Right hindlimb (tissue), 1 donor: ENCODE data around the gene MAP4K4.

ENCODE experiments used
- DNase-seq: peaks from one replicate; pipeline ENCODE4 v3.0.0-alpha.2; 2018

Gene MAP4K4

DNA sequence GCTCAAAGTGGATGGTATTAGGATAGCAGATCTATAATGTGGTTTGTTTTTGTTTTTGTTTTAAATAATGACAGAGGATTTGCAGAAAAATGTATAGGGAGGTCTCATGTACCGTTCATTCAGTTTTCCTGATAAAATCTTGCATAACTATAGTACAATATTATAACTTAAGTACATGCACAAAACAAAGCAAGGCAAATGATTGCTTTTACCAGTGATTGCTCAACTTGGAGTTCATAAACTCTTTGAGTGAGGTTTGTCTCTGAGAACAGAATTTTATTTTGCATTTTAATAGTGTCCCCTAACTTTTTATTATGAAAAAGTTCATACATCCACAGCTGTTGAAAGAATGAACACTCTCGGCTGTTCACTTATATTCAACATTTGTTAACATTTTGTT is 96.6 kb downstream of the MAP4K4 start:
- DNase-seq, result no peak

DNA sequence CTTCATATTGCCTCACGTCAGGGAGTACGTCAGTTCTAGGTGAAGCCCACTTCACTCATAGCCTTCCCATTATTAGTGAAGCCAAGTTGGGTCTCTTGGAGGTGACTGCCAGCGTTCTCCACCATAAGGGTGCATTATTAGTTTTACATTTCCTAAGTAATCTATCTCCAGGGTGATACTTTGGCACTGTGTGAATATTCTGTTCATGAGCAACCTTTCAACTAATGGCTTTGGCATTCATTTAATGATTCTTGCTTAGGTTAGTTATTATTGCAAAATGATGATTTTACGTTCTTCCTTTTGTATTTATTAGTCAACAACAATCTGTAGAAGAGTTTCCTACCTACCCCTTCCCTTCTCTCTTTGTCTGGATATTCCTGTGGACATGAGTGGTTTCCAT is 97.5 kb downstream of the MAP4K4 start:
- DNase-seq, result no peak

DNA sequence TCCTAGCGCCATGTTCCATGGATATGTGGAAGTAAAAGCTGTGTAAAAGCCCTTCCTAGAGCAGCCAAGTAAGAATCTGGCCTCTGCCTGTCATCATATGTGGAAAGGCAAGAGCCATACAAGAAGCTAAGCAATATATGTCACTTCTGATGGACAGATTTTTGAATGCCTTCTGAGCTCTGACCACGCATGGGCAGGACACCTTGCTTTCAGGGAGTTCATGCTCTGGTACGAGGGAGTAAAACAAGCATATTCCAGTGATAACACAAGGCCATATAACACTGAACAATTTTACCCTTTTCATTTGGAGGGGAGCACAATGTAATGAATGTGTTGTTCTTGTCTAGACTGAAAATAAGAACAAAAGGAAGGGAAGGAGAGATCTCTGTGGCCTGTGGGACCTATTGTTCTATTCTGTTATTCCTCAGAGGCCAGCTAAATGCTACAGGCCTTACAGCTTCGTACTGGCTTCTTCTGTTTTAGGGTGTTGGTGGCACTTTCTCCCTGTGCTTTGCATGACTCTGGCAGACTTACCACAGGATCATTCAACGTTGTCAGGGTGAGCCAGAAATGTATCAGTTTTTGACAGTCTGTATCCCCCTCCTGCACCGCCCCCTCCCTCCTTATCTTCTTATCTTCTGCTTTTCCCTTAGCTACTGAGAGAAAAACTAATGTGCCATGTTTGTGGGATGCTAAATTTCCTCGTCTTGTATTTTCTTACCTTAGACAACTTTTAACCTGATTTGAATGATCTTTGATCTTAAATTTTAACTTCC is 99.5 kb downstream of the MAP4K4 start:
- no peak for DNase-seq

DNA sequence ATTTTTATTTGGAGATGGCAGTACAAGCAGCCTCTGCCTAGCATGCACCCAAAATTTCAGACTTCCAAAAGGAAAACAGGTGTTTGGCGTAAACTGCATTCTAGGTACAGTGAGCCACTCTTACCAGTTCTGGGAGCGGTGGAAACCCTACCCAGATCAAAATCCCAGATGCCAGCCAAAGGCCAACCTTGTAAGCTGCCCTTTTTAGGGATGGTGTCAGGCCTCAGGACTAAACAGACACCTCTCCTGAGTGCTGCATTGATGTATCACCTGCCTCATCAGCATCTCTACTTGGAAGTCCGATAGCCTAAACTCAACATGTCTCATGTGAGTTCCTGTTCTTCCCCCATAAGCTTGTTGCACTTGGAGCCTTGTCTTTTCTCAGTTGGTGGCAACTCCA is 104.0 kb downstream of the MAP4K4 start:
- DNase-seq, result no peak

DNA sequence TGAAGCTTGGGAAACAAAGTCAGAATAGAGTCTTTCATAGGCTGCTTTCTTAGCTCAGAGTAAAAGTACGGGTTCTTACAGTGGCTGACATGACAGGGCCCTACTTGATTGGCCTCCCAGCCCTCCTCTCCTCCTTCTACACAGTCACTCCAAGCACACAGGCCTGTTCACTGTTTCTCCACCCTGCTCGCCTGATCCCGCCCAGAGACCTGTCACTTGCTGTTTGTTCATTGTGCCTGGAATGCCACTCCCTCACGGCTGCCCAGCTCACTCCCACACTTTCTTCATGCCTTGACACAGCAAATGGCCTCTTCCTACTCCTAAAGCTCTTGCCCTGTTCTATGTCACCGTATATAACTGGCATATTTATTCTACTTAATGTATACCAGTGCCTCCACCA is 104.8 kb downstream of the MAP4K4 start:
- DNase-seq, result no peak

DNA sequence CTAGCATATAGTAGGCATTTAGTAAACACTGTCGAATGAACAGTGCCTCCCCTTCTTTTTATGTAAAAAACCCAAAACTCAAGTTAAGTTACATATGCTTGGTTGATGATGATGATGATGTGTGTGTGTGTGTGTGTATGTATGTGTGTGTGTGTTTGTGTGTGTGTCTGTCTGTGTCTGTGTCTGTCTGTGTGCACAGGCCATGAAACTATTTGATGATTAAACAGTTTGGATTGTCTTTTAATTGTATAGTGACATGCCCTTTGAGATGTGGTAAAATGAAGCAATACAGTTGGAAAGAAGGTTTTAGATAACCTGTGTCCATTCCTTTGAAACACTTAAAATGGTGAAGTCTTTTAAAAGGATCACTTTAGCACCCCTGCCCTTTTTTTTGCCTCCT is 105.6 kb downstream of the MAP4K4 start:
- DNase-seq, result no peak

DNA sequence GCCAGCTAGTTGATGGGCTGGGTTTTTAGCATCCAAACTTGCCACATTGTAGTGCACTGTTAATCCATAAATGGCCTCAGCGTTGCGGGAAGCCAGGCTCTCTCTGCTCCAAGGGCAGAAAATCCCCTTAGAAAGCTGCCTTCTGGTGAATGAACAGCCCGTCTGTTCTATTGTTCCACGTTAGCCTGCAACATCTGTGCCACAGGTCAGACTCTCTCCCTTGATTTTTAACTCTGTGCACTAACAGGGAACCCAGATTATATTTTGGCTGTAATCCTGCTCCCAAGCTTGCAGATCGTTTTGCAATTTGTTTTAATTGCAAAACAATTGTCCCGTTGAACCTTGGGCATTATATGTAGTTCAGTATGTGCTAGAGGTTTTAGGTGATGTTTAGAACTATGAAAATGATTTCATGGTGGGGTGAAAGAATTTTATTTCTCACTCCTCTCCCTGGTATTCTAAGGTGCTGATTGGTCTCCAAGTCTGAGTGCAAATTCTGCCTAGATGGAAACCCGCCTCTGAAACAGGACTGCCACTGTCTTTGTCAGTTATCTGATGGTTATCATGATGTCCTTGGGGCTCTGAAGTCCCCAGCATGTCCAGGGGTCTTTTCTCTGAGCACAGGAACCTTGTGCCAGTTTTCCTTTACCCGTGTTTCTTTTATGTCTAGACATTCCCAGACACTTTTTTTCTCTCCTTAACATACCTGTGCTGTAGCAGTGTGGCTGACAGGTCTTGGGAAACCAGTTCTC is 106.6 kb downstream of the MAP4K4 start:
- DNase-seq, result no peak

DNA sequence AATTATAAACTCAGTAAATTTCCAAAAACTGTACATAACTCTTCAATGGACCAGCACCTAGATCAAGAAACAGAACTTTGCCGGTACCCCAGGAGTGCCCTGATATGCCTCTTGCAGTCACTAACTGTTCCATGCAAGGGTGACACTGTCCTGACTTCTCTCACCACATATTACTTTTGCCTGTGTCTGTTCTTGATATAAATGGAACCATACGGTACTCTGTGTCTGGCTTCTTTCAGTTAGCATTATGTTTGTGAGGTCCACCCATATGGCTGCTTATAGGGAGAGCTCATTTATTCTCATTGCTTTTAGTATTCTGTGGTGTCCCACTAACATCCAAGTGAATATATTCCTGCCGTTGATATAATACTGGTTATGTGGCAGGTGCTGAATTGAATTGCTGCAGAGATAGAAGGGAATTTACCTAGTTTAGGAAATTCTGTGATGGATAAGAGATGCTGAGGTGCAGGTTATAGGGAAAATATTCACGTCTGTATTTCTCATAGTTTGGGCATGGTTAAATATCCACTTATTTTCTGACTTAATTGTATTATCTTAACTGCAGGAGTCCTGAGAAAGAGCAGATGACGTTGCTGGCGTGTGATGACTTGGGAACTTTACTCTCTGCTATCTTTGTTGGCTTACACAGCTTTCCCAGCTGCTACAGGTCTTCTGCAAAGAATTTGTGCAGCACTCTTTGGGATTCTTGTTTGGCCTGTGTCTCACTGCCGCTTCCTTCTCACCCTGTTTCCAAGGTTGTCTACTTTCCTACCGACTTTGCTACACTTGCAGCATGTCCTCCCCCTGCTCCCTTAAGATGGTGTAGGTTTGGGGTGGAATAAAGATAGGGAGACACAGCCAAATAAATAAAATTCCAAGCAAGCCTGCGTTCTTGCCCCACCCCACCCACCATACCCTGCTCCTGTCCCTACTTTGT is 107.9 kb downstream of the MAP4K4 start:
- DNase-seq, result no peak

DNA sequence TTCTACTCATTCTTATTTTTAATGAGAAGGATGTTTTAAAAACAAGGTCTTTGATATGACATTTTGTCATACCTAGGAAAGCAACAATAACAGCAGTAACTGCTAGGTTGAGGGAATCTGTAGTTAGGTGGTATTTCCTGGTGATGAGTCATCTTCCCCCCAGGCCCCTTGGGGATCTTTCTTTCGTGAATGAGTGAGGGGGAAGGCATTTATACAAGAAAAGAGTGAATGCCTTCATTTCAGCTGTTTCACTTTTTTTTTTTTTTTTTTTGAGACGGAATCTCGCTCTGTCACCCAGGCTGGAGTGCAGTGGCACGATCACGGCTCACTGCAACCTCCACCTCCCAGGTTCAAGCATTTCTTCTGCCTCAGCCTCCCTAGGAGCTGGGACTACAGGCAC is 108.6 kb downstream of the MAP4K4 start:
- DNase-seq, result no peak

DNA sequence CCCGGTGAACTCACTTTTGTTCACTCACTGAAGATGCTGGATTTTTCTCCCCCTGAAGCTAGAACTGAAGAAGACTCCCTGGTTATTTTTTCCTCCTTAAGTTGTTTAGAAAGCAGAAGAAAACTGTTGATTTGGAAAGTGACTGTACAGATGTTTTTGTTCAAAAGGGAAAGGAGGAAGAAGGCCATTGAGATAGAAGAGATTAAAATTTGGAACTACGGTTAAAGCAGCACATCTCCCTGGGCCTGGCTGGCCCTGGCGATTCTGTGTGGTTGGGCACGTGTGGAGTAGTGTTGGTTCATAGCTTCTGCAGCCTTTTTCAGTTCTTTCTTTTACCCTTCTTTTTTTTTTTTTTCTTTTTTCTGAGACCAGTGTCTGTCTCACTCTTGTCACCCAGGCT is 109.2 kb downstream of the MAP4K4 start:
- DNase-seq, result no peak

DNA sequence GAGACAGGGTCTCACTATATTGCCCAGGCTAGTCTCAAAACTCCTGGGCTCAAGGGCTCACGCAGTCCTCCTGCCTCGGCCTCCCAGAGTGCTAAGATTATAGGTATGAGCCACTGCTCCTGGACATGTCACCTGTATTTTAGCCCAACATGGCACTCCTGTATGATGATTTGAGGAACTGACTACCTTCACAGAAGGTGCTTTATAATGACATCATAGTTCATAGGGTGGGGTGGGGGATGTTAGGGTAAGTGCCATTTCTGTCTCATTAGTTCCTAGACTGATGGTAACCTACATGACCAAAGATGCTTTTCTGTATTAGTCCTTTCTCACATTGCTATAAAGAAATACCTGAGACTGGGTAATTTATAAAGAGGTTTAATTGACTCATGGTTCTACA is 109.7 kb downstream of the MAP4K4 start:
- no peak for DNase-seq

DNA sequence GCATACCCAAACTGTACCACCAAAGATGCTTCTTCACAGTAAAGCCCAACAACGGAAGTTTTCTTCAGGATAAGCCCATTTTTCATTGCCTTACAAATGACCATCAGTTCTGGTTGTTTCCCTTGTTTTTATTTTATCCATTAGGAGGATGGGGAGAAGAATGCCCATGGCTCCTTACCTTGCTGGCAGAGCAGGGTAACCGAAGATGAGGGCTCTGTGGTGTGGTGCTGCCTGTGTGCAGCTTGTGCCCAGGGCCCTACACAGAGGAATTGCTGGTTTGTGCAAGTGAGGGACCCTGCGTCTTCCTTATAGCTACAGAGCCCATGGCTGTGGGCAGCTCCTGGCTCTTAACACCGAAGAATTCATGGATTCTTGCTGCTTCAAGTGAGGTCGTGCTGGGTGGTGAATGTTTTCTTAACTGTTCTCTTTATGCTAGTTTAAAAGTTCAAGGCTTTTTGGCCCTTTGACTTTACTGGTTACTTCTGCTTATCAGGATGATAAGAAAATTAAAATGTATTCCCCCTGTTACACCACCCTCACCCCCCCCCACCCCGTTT is 110.6 kb downstream of the MAP4K4 start:
- DNase-seq, result no peak

DNA sequence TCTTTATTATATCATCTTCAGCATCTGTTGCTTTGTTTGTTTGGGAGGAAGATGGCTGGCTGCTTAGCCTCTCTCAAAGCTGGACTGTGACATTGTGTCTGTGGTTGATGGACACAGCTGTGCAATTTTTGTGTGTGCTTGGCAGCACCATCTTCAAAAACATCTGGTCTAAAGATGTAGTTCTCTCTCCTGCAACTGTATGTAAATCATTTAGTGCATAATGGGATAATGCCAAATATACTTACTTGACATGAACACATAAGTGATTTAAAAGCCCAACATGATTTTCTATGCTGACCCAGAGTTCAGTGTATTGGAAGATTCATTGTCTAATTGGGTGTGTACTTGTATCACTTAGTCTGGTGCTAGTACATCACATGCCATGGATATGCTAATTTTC is 112.2 kb downstream of the MAP4K4 start:
- peak; percentile 51 for DNase-seq

DNA sequence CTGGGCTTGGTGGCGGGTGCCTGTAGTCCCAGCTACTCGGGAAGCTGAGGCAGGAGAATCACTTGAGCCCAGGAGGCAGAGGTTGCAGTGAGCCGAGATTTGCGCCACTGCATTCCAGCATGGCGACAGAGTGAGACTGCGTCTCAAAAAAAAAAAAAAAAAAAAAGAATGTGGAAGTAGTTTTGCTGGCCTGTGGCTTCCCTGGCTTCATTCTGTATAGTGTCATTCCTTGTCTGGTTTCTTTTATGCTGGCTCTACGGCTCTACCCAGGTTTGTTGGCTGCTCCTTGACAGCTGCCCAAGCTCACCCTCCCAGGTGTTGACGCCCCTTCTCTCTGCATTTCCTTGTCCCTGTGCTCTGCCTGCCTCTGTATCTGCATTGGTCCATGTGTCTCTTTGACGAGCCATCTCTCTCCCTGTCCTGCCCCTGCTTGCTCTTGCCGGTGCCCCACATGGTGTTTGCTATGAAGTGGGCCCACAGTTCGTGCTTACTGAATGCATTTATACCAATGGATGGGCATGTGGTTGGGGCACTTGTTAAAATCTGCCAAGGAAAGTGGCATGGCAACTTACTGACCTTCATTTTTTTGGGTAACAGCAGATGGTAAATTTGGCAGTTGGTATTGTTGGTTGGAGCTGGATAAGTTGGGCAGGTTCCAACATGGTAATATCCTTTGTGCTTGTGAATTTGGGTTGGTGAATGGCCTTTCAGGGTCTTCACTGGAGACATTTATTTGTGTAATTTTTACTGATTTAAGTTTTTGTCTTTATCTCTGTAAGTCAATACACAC is 113.9 kb downstream of the MAP4K4 start:
- no peak for DNase-seq

DNA sequence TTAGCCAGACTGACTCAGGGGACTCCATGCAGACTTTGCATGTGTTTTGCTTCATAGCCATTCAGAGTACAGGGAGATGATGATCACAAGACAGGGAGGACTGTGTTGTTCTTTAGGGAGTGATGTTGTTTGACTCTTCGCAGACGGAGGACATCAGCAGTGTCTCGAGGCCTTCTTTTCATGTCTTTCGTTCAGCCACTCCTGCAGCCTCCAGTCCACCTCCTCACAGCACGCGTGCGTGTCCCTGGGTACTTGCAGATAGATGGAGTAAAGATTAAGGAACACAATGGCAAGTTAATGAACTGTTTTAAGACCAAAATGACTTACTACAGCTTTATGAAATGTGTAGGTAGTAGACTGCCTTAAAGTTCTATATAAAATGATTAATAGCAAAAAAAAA is 114.7 kb downstream of the MAP4K4 start:
- DNase-seq, result no peak

DNA sequence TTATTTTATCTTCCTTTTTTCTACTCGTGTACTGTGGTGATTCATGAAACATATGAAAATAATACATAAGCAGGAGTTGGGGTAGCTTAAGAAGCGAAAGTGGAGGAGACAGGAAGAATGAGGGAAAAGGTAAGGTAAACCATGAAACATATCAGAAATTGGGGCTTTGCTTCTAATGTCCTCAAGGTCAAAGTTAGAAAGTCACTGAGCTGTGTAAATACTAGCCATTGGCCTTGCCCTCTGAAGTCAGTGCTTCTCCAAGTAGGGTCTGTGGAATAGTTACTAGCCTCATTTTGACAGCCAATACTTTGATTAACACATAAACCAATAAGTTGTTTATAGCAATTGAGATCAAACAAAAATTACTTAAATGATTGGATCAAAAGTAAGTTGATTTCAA is 117.2 kb downstream of the MAP4K4 start:
- no peak for DNase-seq

DNA sequence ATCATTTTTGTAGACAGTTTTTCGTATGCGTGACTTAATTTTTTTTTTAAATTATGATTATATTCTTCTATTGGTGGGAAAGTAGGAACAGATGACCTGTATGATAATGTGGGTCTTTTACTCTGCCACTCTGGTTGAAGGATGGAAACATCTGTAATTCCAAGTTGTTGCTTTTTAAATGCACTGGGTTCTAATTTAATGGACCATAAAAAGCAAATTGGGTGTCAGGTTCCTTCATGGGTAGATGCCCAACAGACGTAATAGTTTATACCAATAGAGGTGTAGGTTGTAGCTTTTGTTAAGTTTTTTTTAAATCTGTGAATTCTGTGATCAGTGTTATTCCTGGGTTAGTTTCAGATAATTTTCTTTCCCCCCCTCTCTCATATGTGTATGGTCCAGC is 117.6 kb downstream of the MAP4K4 start:
- DNase-seq, result no peak

DNA sequence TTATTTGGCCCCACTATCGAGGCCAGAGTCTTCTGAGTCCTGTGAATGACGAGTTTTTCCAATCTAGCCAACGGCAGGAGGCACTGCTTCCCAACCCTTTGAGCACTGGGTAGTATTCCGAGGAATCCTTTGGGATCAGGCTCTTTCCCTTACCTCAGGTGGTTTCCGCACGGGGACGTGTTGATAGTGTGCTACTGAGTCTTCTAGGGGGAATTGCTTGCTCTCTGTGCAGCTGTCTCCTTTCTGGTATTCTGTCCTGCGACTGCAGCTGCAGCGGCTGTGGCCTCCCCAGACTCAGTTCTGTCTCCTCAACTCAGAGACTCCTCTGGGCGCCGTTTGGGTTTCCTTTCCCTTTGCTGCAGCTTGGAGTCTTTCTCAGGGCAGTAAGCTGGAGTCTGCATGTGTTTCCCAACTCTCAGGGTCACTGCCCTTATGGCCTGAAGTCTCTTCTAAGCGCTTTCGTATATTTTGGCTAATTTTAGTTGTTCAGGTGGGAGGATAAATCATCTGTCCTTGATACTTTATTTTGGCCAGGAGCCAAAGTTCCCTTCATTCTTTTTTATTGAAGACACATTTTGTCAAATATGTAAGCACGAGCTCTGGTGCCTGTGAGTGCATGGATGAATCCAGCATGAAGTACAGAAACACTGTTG is 118.4 kb downstream of the MAP4K4 start:
- DNase-seq, result peak; percentile 68

DNA sequence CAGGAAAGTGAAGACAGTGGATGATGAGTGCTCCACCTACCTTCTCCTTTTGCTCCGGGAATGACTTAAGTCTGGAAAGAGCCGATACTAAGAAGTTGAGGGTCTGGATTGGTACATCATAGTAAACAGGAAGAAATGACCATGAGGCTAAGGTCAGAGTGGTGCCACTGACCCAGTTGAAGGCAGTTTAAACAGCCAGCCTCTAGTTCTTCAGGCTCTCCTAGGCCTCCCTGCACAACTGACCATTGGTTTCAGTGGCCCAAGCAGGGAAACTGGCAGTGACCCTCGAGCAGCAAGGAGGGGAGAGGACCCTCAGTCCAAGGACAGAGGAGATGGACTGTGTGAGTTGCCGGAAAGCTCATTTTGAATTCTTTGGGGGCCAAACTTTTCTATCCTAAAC is 119.1 kb downstream of the MAP4K4 start:
- no peak for DNase-seq

DNA sequence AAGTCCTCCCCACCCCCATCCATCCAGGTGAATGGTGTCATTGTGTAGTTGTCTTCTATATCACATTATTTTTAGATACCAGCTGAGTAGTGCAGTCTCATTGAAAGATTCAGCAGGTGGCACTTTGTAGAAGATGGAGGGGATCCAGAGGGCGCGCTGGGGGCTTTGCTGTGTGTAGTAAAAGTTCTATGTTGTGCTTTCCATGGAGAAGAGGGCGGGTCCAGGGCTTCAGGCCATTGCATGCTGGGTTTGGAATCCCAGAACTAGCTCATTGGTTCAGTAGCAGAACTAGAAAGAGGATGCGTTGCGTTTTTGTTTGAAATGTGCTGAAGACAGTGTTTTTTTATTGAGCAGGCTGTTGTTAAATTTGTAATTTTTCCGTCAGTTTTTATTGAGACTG is 120.0 kb downstream of the MAP4K4 start:
- no peak for DNase-seq

DNA sequence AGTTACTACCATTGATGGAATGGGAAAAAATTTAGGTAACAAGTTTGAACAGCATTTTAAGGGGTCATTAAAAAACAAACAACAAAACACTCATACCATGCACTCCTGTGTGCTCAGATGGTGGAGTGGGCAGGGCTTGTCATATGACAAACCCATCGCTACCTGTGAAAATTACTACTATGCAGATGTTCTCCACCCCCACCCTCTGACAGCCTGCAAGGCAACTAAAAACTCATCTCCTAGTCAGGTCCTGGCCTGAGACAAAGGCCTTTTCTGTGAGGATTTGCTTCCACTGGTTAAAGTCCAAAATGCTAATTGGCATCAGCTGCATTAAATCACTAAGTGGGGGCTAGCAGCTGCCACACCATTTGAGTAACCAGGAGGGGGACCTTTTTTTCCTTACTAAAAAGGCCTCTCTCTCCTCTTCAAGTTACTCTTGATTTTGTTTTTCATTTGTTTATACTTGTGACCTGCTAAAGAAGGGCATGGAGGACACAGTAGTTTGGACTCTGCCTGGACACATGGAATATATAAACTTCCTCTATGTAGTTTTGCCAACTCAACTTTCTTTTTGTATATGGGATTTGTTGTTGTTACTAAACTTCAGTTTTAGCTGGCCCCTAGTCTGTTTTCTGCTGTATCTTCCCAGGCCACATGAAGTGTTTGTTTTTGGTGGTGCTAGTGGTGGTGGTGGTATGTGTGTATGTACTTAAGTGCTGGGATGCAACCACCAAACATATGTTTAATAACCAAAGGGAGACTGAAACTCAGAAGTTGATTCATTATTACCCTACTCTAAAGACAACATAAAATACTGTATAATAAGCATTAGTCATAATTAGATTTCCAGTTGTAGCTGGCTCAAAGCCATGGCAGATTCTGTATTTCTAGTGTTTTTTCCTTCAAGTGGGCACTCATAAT is 121.3 kb downstream of the MAP4K4 start:
- no peak for DNase-seq
